ENCODE results near the gene TFPI.
"Not testable (repeated sequence)": the region's sequence is repeated elsewhere in the genome, so short reads cannot be mapped to it uniquely, and the experiment has no call there.

DNA sequence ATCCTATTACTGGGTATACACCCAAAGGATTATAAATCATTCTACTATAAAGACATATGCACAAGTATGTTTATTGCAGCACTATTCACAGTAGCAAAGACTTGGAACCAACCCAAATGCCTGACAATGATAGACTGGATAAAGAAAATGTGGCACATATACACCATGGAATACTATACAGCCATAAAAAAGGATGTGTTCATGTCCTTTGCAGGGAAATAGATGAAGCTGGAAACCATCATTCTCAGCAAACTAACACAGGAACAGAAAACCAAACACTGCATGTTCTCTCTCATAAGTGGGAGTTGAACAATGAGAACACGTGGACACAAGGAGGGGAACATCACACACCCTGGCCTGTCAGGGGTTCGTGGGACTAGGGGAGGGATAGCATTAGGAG, 16.0 kb downstream of the TFPI start:
- TF ChIP-seq, protein P1, sequence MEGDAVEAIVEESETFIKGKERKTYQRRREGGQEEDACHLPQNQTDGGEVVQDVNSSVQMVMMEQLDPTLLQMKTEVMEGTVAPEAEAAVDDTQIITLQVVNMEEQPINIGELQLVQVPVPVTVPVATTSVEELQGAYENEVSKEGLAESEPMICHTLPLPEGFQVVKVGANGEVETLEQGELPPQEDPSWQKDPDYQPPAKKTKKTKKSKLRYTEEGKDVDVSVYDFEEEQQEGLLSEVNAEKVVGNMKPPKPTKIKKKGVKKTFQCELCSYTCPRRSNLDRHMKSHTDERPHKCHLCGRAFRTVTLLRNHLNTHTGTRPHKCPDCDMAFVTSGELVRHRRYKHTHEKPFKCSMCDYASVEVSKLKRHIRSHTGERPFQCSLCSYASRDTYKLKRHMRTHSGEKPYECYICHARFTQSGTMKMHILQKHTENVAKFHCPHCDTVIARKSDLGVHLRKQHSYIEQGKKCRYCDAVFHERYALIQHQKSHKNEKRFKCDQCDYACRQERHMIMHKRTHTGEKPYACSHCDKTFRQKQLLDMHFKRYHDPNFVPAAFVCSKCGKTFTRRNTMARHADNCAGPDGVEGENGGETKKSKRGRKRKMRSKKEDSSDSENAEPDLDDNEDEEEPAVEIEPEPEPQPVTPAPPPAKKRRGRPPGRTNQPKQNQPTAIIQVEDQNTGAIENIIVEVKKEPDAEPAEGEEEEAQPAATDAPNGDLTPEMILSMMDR (IDR thresholded peaks at IDR 0.05): not testable (repeated sequence)
- TF ChIP-seq POLR2A (IDR thresholded peaks at IDR 0.05): not testable (repeated sequence)
